HepG2 (cell line): Measurements from ENCODE around the gene CTDSPL2. TPM values are rescaled to one million over a fixed set of nuclear protein-coding genes. Genes with fewer than 3 reads are reported as not detected.
A peak's percentile ranks its signal among the peaks of the same experiment; 100 is the strongest.

Source experiments
- AKAP8 ChIP-seq: sonication (generic); formaldehyde crosslinking; IDR thresholded peaks from 2 replicates; pipeline ENCODE4 v1.5.1; 2020; ENCODE audit warnings: mild to moderate bottlenecking, missing genetic modification reagents
- CBFB ChIP-seq: sonication (generic); formaldehyde crosslinking; IDR thresholded peaks from 2 replicates; pipeline ENCODE4 v1.4.0; 2020; ENCODE audit warnings: missing genetic modification reagents
- CEBPB ChIP-seq: IDR thresholded peaks from 2 replicates; pipeline ENCODE4 v1.6.1; 2011; ENCODE audit warnings: low read depth, low read length, improper control_type of control experiment, borderline replicate concordance
- DRAP1 ChIP-seq: IDR thresholded peaks from 2 replicates; pipeline ENCODE4 v1.6.1; 2016; ENCODE audit warnings: missing genetic modification reagents, missing compliant biosample characterization
- GABPB1 ChIP-seq: IDR thresholded peaks from 2 replicates; pipeline ENCODE4 v1.6.1; 2016; ENCODE audit warnings: mild to moderate bottlenecking, missing genetic modification reagents, moderate library complexity, missing compliant biosample characterization
- GATA4 ChIP-seq: sonication (generic); IDR thresholded peaks from 2 replicates; pipeline ENCODE4 v1.6.1; 2016; ENCODE audit warnings: antibody characterized with exemption, low read depth, borderline replicate concordance
- MAF1 ChIP-seq: sonication (generic); formaldehyde crosslinking; IDR thresholded peaks from 2 replicates; pipeline ENCODE4 v1.5.0; 2020; ENCODE audit warnings: missing genetic modification reagents, borderline replicate concordance
- MBNL3 ChIP-seq: fragments of 250-450 bp; sonication (Bioruptor Pico); conservative IDR thresholded peaks from 2 replicates; pipeline ENCODE4 v1.8.0; 2022; ENCODE audit warnings: mild to moderate bottlenecking, inconsistent platforms
- MYNN ChIP-seq: sonication (generic); formaldehyde crosslinking; IDR thresholded peaks from 2 replicates; pipeline ENCODE4 v1.4.0; 2020; ENCODE audit warnings: mild to moderate bottlenecking, low read depth, missing genetic modification reagents
- NFATC3 ChIP-seq: sonication (generic); formaldehyde crosslinking; IDR thresholded peaks from 2 replicates; pipeline ENCODE4 v1.5.1; 2020; ENCODE audit warnings: mild to moderate bottlenecking, missing genetic modification reagents
- PRMT3 ChIP-seq: sonication (generic); formaldehyde crosslinking; IDR thresholded peaks from 2 replicates; pipeline ENCODE4 v1.8.1; 2022; ENCODE audit warnings: low read depth, mild to moderate bottlenecking, moderate library complexity, missing genetic modification reagents, borderline replicate concordance
- REPIN1 ChIP-seq: sonication (generic); formaldehyde crosslinking; IDR thresholded peaks from 2 replicates; pipeline ENCODE4 v1.8.0; 2022; ENCODE audit warnings: missing genetic modification reagents, low read depth, mild to moderate bottlenecking, borderline replicate concordance
- RFX1 ChIP-seq: fragments of 450-650 bp; IDR thresholded peaks from 2 replicates; pipeline ENCODE4 v1.6.1; 2017
- SMC3 ChIP-seq: IDR thresholded peaks from 2 replicates; pipeline ENCODE4 v1.6.1; 2011; ENCODE audit warnings: low read length, improper control_type of control experiment
- SOX6 ChIP-seq, 2 experiments: fragments of 450-650 bp in 1 of 2; sonication (generic) in 1 of 2; formaldehyde crosslinking in 1 of 2; IDR thresholded peaks; 2 replicates each; pipeline versions ENCODE4 v1.4.0 to v1.6.1; 2017 to 2020; ENCODE audit warnings: antibody characterized with exemption in 1 of 2, mild to moderate bottlenecking in 1 of 2, missing genetic modification reagents in 1 of 2
- SRY ChIP-seq: sonication (generic); formaldehyde crosslinking; IDR thresholded peaks from 2 replicates; pipeline ENCODE4 v1.8.0; 2022; ENCODE audit warnings: mild to moderate bottlenecking, missing genetic modification reagents
- ZBTB21 ChIP-seq: sonication (generic); formaldehyde crosslinking; IDR thresholded peaks from 2 replicates; pipeline ENCODE4 v1.4.0; 2020; ENCODE audit warnings: missing genetic modification reagents
- ZNF138 ChIP-seq: sonication (generic); formaldehyde crosslinking; IDR thresholded peaks from 2 replicates; pipeline ENCODE4 v1.5.0; 2020; ENCODE audit warnings: mild to moderate bottlenecking, low read depth, missing genetic modification reagents
- ZNF274 ChIP-seq: sonication (generic); formaldehyde crosslinking; IDR thresholded peaks from 2 replicates; pipeline ENCODE4 v1.5.1; 2020; ENCODE audit warnings: mild to moderate bottlenecking, missing genetic modification reagents
- ZNF280D ChIP-seq: sonication (generic); formaldehyde crosslinking; IDR thresholded peaks from 2 replicates; pipeline ENCODE4 v1.5.1; 2020; ENCODE audit warnings: mild to moderate bottlenecking, missing genetic modification reagents
- ZNF749 ChIP-seq: sonication (generic); formaldehyde crosslinking; IDR thresholded peaks from 2 replicates; pipeline ENCODE4 v1.8.0; 2022; ENCODE audit warnings: mild to moderate bottlenecking, missing genetic modification reagents, moderate library complexity, borderline replicate concordance
- ZNF777 ChIP-seq: sonication (generic); formaldehyde crosslinking; IDR thresholded peaks from 2 replicates; pipeline ENCODE4 v1.4.0; 2020; ENCODE audit warnings: missing genetic modification reagents
- ZNF850 ChIP-seq: sonication (generic); formaldehyde crosslinking; conservative IDR thresholded peaks from 2 replicates; pipeline ENCODE4 v1.9.0; 2021; ENCODE audit warnings: mild to moderate bottlenecking, missing genetic modification reagents
- ZSCAN30 ChIP-seq: sonication (generic); formaldehyde crosslinking; IDR thresholded peaks from 2 replicates; pipeline ENCODE4 v1.5.0; 2020; ENCODE audit warnings: mild to moderate bottlenecking, missing genetic modification reagents
- polyA plus RNA-seq, 8 experiments: library from polyadenylated mRNA; depleted of rRNA in 3 of 8; stranded (reverse) in 7 of 8; unstranded in 1 of 8; fragments of >200 nt; fragmentation: Illumina TruSeq in 4 of 8; extraction: Trizol in 4 of 8; gene quantifications; 2 replicates each; pipeline versions ENCODE4 v1.2.1 to v1.2.3, GENCODE V29; 2011 to 2016; ENCODE audit warnings: low read depth in 4 of 8, missing spikeins in 1 of 8, mixed read lengths in 1 of 8; ENCODE audit not compliant: insufficient read depth in 1 of 8
- total RNA-seq, 5 experiments: library from RNA; depleted of rRNA; stranded (reverse); fragments of >200 nt; fragmentation: Illumina TruSeq; extraction: Trizol; gene quantifications; 2 replicates each; pipeline ENCODE4 v1.2.3, GENCODE V29; 2016; ENCODE audit warnings: low read depth in 1 of 5
- TF ChIP-seq, protein P1 (sequence below): sonication (generic); formaldehyde crosslinking; IDR thresholded peaks from 2 replicates; pipeline ENCODE4 v1.4.0; 2020; ENCODE audit warnings: mild to moderate bottlenecking, missing genetic modification reagents

Gene CTDSPL2
- total and polyA plus RNA-seq, 2 of the 13 experiments (the other 11 are each of a cell fraction or from before 2014, with no cell fraction given), result 37.4 to 56.2 TPM

DNA sequence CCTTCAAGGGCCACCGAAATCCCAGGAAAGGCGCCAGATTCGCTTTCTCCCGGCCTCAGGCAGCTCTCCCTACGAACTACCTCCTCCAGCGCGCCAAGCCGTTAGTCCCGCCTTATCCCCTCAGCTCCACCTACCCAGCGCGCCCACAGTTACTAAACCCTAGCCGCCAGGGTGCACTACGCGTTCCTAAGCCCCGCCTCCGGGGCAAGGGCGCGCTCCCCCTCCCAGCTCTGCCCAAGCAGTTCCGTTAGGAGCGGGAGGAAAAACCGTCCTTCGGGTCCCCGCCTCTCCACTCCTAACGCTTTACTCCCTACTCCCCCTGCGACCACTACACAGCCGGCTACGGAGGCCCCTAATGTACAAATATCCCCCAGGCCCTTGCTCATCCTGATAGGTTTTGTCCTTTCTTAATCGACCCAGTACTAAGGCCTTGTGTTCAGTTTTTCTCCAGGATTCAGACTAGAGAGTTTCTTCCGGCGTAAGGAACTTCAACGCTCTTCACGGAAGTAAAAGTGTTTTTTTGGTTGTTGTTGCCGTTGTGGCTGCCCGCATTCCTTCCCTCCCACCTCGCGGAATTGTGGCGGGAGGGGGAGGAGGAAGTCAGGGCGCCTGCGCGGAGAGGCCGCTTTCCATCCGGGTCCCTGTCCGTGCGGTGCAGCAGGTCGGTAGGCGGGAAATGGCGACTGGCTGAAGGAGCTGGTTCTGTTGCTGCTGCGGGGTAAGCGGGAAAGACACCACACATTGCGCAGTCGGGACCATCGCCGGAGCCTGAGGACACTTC, at the start of gene CTDSPL2 (continued):
- TF ChIP-seq SOX6 (IDR thresholded peaks at IDR 0.05) (no peak), SOX6 (CRISPR knock-in tag; IDR thresholded peaks at IDR 0.05) (peak; percentile 77), CEBPB (0 out of 2 replicates have a peak, but pooled peaks have one; percentile 1), MYNN (CRISPR knock-in tag) (no peak; the same call in 1 of the 2 replicates), REPIN1 (CRISPR knock-in tag) (peak; percentile 28), SRY (CRISPR knock-in tag) (0 out of 2 replicates have a peak, but pooled peaks have one; percentile 22), SMC3 (no peak), NFATC3 (CRISPR knock-in tag) (no peak), ZNF280D (CRISPR knock-in tag) (no peak), PRMT3 (CRISPR knock-in tag) (no peak), ZBTB21 (CRISPR knock-in tag) (no peak), ZNF138 (CRISPR knock-in tag) (no peak; the same call in 1 of the 2 replicates), MAF1 (CRISPR knock-in tag) (peak; percentile 72; the same call in 1 of the 2 replicates), RFX1 (peak; percentile 6; the same call in 1 of the 2 replicates), MBNL3 (CRISPR knock-in tag) (no peak), GATA4 (peak; percentile 4; the same call in 1 of the 2 replicates), AKAP8 (no peak), ZSCAN30 (CRISPR knock-in tag) (0 out of 2 replicates have a peak, but pooled peaks have one; percentile 61), GABPB1 (CRISPR knock-in tag) (peak; percentile 80), CBFB (CRISPR knock-in tag) (no peak), ZNF749 (CRISPR knock-in tag) (no peak), ZNF850 (CRISPR knock-in tag) (no peak), DRAP1 (CRISPR knock-in tag) (peak; percentile 50), ZNF777 (CRISPR knock-in tag) (0 out of 2 replicates have a peak, but pooled peaks have one; percentile 20), ZNF274 (CRISPR knock-in tag) (no peak)
- TF ChIP-seq, protein P1, sequence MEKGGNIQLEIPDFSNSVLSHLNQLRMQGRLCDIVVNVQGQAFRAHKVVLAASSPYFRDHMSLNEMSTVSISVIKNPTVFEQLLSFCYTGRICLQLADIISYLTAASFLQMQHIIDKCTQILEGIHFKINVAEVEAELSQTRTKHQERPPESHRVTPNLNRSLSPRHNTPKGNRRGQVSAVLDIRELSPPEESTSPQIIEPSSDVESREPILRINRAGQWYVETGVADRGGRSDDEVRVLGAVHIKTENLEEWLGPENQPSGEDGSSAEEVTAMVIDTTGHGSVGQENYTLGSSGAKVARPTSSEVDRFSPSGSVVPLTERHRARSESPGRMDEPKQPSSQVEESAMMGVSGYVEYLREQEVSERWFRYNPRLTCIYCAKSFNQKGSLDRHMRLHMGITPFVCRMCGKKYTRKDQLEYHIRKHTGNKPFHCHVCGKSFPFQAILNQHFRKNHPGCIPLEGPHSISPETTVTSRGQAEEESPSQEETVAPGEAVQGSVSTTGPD (CRISPR knock-in tag), result no peak
